ENCODE measurements around the gene MAP3K2. TPM values are rescaled to one million over a fixed set of nuclear protein-coding genes. Genes with fewer than 3 reads are reported as not detected.

Gene MAP3K2
- total RNA-seq, 3 donors from 2014 or later (not counting 1 experiment from before 2014, with no cell fraction given), result 99.4 to 109 (median 106) TPM

DNA sequence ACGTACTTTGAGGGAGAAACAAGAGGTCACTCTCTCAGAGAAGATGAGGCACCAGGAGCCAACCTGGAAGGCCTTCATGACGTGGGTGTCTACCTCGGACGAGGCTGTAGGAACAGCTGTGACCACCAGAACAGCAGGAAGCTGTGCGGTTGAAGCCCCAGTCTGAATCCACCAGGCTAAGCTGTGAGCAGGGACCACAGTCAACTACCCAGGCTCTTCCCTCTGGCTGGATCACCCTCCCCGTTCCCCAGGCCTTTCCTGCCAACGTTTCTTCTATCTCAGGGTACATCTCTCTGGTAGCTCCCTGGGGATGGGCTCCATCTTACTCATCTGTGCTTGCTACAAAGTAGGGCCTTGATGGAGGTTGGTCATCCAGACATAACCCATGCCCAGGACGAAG, 130.9 kb downstream of the MAP3K2 start:
- Mint-ChIP-seq H3K36me3 (peaks cover 24% of the 10 kb centered on the region), H3K4me3 (no peak overlapping the region), H3K9me3 (no peaks in the 10 kb centered on the region), H3K27me3 (ENCODE audit: low read depth in 2 of 2) (no peaks in the 10 kb centered on the region), H3K4me1 (peaks cover 0 to 6% of the 10 kb centered on the region in 2 donors), H3K27ac (no peak overlapping the region)
- DNase-seq (no peak), ATAC-seq (no peak)
- Histone ChIP-seq H3K27ac (ENCODE audit: low read length) (no peak overlapping the region), H3K4me1 (ENCODE audit: control insufficient read depth, insufficient read depth, low read length) (no peaks in the 10 kb centered on the region), H3K27me3 (ENCODE audit: control insufficient read depth, insufficient read depth, low read length) (no peaks in the 10 kb centered on the region), H3K4me3 (ENCODE audit: low read length) (no peak overlapping the region), H3K9me3 (ENCODE audit: control insufficient read depth, insufficient read depth, low read length) (no peaks in the 10 kb centered on the region), H3K36me3 (ENCODE audit: control insufficient read depth, insufficient read depth, low read length) (peaks cover 50% of the 10 kb centered on the region)
- intact Hi-C loops (cut with micrococcal nuclease), result no loop called here
- whole genome bisulfite sequencing (ENCODE audit: insufficient coverage), result 93% methylated on average over 8 of the region's 8 CpGs
- TF ChIP-seq, protein P1, sequence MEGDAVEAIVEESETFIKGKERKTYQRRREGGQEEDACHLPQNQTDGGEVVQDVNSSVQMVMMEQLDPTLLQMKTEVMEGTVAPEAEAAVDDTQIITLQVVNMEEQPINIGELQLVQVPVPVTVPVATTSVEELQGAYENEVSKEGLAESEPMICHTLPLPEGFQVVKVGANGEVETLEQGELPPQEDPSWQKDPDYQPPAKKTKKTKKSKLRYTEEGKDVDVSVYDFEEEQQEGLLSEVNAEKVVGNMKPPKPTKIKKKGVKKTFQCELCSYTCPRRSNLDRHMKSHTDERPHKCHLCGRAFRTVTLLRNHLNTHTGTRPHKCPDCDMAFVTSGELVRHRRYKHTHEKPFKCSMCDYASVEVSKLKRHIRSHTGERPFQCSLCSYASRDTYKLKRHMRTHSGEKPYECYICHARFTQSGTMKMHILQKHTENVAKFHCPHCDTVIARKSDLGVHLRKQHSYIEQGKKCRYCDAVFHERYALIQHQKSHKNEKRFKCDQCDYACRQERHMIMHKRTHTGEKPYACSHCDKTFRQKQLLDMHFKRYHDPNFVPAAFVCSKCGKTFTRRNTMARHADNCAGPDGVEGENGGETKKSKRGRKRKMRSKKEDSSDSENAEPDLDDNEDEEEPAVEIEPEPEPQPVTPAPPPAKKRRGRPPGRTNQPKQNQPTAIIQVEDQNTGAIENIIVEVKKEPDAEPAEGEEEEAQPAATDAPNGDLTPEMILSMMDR (IDR thresholded peaks at IDR 0.05), result no peak

DNA sequence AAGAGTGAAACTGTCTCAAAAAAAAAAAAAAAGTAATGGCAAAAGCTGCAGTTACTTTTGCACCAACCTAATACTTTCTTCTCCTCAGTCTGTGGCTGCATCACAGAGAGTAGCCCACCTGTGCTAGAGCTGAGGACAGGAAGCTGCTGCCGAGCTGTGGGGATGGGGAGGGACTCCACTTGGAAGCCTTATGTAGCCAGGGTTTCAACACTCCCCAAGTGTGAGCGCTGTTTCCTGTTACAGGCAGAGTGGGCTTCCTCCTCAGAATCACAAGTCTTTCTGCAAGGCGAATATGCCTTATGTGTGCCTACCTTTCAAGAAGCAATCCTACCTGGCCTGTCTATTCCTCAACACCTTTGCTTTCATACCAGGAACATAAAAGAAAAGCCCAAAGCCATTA, 131.4 kb downstream of the MAP3K2 start:
- Mint-ChIP-seq H3K36me3 (peaks cover 24% of the 10 kb centered on the region), H3K4me1 (peaks cover 0 to 6% of the 10 kb centered on the region in 2 donors), H3K9me3 (no peaks in the 10 kb centered on the region), H3K4me3 (no peak overlapping the region), H3K27ac (no peak overlapping the region), H3K27me3 (ENCODE audit: low read depth in 2 of 2) (no peaks in the 10 kb centered on the region)
- TF ChIP-seq, protein P1 (IDR thresholded peaks at IDR 0.05), result no peak
- WGBS (ENCODE audit: insufficient coverage), result 67% methylated on average over 3 of the region's 3 CpGs
- Histone ChIP-seq H3K9me3 (ENCODE audit: control insufficient read depth, insufficient read depth, low read length) (no peaks in the 10 kb centered on the region), H3K4me1 (ENCODE audit: control insufficient read depth, insufficient read depth, low read length) (no peaks in the 10 kb centered on the region), H3K27ac (ENCODE audit: low read length) (no peak overlapping the region), H3K27me3 (ENCODE audit: control insufficient read depth, insufficient read depth, low read length) (no peaks in the 10 kb centered on the region), H3K4me3 (ENCODE audit: low read length) (no peak overlapping the region), H3K36me3 (ENCODE audit: control insufficient read depth, insufficient read depth, low read length) (peaks cover 48% of the 10 kb centered on the region)
- DNase-seq, result no peak
- ATAC-seq, result no peak
- intact Hi-C loops (cut with micrococcal nuclease), result no loop called here

DNA sequence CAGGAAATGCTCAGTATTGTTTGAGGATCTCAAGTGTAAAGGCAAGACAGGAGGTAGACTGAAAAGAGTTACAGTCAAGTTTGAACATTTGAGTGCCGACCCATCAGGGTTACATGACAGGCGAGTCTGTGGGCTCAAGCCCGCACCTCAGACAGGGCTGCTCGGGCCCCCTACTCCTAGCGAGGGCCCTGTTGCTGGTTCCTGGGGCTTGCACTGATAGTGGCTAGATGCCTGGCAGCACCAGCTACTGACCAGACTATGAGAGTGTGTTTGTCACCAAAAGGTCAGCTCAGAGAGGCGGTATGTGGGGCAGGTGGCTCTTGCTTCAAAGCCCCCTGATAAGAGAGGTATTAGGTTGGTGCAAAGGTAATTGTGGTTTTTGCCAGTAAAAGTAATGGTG, 132.1 kb downstream of the MAP3K2 start:
- Mint-ChIP-seq H3K9me3 (no peaks in the 10 kb centered on the region), H3K36me3 (peaks cover 24% of the 10 kb centered on the region), H3K4me3 (no peak overlapping the region), H3K27me3 (ENCODE audit: low read depth in 2 of 2) (no peaks in the 10 kb centered on the region), H3K4me1 (peaks cover 0 to 6% of the 10 kb centered on the region in 2 donors), H3K27ac (peak overlapping the region; percentile 18 to 23)
- intact Hi-C loops (cut with micrococcal nuclease), result no loop called here
- TF ChIP-seq, protein P1 (IDR thresholded peaks at IDR 0.05), result no peak
- no peaks in the 10 kb centered on the region for H3K27me3 ChIP-seq (ENCODE audit: control insufficient read depth, insufficient read depth, low read length)
- H3K4me1 ChIP-seq (ENCODE audit: control insufficient read depth, insufficient read depth, low read length), result no peaks in the 10 kb centered on the region
- no peak overlapping the region for H3K4me3 ChIP-seq (ENCODE audit: low read length)
- H3K36me3 ChIP-seq (ENCODE audit: control insufficient read depth, insufficient read depth, low read length), result peaks cover 41% of the 10 kb centered on the region
- no peak overlapping the region for H3K27ac ChIP-seq (ENCODE audit: low read length)
- WGBS (ENCODE audit: insufficient coverage), result 96% methylated on average over 6 of the region's 6 CpGs
- DNase-seq (no peak), ATAC-seq (no peak)
- no peaks in the 10 kb centered on the region for H3K9me3 ChIP-seq (ENCODE audit: control insufficient read depth, insufficient read depth, low read length)

DNA sequence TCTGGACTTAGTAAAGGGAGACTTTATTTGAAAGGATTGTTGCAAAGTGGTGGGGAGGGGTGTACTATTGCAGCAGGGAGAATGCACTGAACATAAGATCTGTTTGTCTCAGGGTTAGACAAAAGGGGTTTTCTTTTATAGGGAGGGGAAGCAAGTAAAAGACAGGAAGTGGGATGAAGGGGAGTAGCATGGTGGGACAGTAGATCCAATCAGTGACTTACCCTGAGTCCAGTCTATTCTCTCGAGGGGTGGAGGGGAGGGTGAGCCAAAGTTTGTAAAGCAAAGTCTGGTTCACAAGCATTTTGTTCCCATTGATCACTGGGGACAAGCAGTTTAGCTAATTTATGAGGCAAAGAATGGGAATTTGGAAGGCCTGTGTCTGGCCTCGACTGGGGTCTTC, 132.6 kb downstream of the MAP3K2 start:
- peaks cover 24% of the 10 kb centered on the region for H3K36me3 Mint-ChIP-seq
- Histone ChIP-seq H3K27ac (ENCODE audit: low read length) (no peak overlapping the region), H3K36me3 (ENCODE audit: control insufficient read depth, insufficient read depth, low read length) (peaks cover 36% of the 10 kb centered on the region), H3K4me3 (ENCODE audit: low read length) (no peak overlapping the region), H3K9me3 (ENCODE audit: control insufficient read depth, insufficient read depth, low read length) (no peaks in the 10 kb centered on the region), H3K4me1 (ENCODE audit: control insufficient read depth, insufficient read depth, low read length) (no peaks in the 10 kb centered on the region), H3K27me3 (ENCODE audit: control insufficient read depth, insufficient read depth, low read length) (no peaks in the 10 kb centered on the region)
- H3K4me1 Mint-ChIP-seq, result peaks cover 0 to 6% of the 10 kb centered on the region in 2 donors
- intact Hi-C loops (cut with micrococcal nuclease), result no loop called here
- no peaks in the 10 kb centered on the region for H3K27me3 Mint-ChIP-seq (ENCODE audit: low read depth in 2 of 2)
- H3K27ac Mint-ChIP-seq, result peak overlapping the region; percentile 18 to 23
- TF ChIP-seq, protein P1 (IDR thresholded peaks at IDR 0.05), result no peak
- WGBS (ENCODE audit: insufficient coverage), result 90% methylated on average over 2 of the region's 2 CpGs
- ATAC-seq, result no peak
- no peak for DNase-seq
- H3K4me3 Mint-ChIP-seq, result no peak overlapping the region
- no peaks in the 10 kb centered on the region for H3K9me3 Mint-ChIP-seq

All from natural killer cell (primary cell).